Measurements from ENCODE around the gene CBX7. TPM values are rescaled to one million over a fixed set of nuclear protein-coding genes. Genes with fewer than 3 reads are reported as not detected.

Gene CBX7
- total RNA-seq, 1 donor from 2014 or later: 11.6 TPM

DNA sequence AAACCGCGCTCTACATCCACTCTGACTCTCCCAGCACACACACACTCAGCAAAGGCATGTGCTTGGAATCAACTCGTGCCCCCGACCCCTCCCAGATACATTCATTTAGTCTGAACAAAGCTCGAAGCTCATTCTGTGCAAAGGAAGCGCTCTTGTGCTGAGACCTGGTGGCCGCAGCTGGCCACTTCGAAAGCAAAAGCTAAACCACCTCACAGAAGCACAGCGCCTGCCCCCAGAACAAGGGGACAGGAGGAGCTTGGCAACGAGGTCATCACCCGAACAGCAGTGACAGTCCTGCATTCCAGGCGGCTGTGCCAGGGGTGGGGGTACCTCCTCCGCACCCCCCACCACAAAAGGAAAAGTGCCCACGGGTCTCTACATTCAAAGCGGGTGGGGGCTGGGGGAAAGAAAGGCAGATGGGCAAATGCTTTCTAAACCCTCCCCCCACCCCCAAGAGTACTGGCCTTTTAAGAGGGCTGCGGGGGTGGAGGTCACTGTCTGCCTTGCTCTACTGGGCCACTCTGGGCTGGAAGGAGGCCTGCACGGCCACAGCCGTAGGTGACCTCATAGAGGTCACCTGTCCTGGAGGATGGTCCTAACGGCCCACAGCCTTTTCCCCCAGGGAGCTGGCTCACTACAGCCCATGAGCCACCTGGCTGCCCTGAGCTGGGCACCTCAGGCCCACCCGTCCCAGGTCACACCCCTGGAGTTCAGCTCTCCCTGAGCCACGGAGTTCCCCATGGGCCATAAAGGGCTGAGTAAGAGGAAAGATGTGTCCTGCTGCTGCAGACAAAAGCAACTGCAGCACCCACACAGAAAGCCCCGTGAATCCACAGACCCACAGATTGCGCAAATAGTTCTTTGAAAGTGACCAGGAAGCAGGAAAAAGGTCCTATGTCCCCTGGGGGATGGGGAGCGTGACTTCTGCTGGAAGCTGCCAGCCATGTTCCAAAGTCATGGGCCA lies 21.3 kb downstream of the CBX7 start:
- Mint-ChIP-seq H3K27ac (no peak overlapping the region), H3K36me3 (ENCODE audit: low read depth) (no peaks in the 10 kb centered on the region)

DNA sequence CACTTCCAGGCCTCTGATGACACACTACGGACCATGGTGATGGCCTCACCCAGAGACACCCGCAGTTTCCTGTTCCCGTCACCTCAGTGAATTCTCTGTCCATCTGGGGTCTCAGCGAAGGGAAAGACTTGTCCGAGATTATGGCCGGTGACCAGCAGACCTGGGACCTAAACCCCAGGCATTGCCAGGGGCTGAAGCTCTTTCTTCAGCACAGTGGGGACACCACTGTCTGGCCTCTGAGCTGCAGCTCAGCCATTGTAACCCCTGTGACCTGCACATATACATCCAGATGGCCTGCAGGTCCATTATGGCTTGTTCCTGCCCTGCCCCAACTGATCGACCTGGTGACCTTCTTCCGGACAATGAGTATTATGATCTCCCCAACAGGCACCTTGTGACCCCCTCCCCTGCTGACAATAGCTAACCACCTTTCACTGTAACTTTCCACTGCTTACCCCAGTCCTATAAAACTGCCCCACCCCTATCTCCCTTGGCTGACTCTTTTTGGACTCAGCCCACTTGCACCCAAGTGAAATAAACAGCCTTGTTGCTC lies 22.3 kb downstream of the CBX7 start:
- Mint-ChIP-seq H3K4me3 (no peak overlapping the region), H3K27me3 (no peaks in the 10 kb centered on the region), H3K4me1 (peaks cover 2% of the 10 kb centered on the region), H3K36me3 (ENCODE audit: low read depth) (no peaks in the 10 kb centered on the region), H3K27ac (no peak overlapping the region), H3K9me3 (no peaks in the 10 kb centered on the region)
- no peak for DNase-seq
- intact Hi-C loops (cut with micrococcal nuclease): no loop called here

More for the DNA sequence above, 21.3 kb downstream of the CBX7 start:
- H3K9me3 Mint-ChIP-seq: no peaks in the 10 kb centered on the region
- intact Hi-C loops (cut with micrococcal nuclease): no loop called here
- no peak overlapping the region for H3K4me3 Mint-ChIP-seq
- no peak for DNase-seq
- peaks cover 2% of the 10 kb centered on the region for H3K4me1 Mint-ChIP-seq
- no peaks in the 10 kb centered on the region for H3K27me3 Mint-ChIP-seq

DNA sequence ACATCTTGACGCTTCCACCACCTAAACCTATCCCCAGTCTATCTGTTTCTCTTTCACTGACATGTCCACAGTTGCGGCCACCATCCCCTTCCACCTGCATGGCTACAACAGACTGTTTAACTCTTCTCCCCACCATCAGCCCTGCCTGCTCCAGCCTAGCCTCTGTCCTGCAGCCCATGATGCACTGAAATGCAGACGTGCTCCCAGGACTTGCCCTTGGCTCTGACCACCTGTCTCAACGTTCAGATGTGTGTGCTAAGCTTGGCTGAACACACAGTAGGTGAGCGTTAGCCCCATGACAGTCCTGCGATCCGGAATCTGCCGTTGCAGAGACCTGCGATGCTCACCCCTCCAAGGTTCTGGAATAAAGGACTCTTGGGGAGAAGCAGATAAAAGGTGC lies 22.7 kb downstream of the CBX7 start:
- Mint-ChIP-seq H3K27me3 (no peaks in the 10 kb centered on the region), H3K9me3 (no peaks in the 10 kb centered on the region), H3K4me3 (no peak overlapping the region), H3K27ac (no peak overlapping the region), H3K4me1 (peaks cover 2% of the 10 kb centered on the region), H3K36me3 (ENCODE audit: low read depth) (no peaks in the 10 kb centered on the region)
- no peak for DNase-seq
- intact Hi-C loops (cut with micrococcal nuclease): no loop called here

DNA sequence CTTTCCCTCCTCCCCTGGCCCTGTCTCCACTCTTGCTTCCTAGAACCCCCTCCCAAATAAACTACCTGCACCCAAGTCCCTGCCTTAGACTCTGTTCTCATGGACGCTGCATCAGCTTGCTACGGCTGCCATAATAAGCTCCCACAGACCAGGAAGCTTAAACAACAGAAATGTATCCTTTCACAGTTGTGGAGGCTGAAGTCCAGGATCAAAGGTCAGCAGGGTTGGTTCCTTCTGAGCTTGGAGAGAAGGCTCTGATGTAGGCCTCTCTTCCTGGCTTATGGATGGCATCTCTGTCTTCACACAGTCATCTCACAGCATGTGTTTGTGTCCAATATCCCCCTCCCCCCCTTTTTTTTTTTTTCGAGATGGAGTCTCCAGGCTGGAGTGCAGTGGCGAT lies 23.4 kb downstream of the CBX7 start:
- H3K4me3 Mint-ChIP-seq: no peak overlapping the region
- no peaks in the 10 kb centered on the region for H3K27me3 Mint-ChIP-seq
- no peaks in the 10 kb centered on the region for H3K36me3 Mint-ChIP-seq (ENCODE audit: low read depth)
- H3K27ac Mint-ChIP-seq: no peak overlapping the region
- DNase-seq: no peak
- H3K9me3 Mint-ChIP-seq: no peaks in the 10 kb centered on the region
- intact Hi-C loops (cut with micrococcal nuclease): no loop called here
- peaks cover 2% of the 10 kb centered on the region for H3K4me1 Mint-ChIP-seq

DNA sequence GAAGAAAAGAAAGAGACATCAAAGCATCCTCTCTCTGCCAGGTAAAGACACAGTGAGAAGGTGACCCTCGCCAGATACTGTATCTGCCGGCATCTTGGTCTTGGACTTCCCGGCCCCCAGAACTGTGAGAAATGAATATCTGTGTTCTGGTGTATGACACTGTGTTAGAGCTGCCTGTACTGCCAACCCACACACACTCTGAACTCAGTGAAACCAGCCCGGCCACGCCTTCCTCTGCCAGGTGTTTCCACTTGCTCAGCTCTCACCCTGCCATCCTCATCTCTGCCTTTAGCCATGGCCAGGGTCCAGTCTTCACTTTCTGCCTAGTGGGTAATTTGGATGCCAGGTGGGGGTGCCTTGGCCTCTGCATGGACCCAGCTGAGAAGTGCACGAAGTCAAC lies 24.0 kb downstream of the CBX7 start:
- H3K4me3 Mint-ChIP-seq: no peak overlapping the region
- H3K27ac Mint-ChIP-seq: no peak overlapping the region
- no peaks in the 10 kb centered on the region for H3K9me3 Mint-ChIP-seq
- no peaks in the 10 kb centered on the region for H3K36me3 Mint-ChIP-seq (ENCODE audit: low read depth)
- intact Hi-C loops (cut with micrococcal nuclease): no loop called here
- H3K4me1 Mint-ChIP-seq: peaks cover 2% of the 10 kb centered on the region
- no peak for DNase-seq
- no peaks in the 10 kb centered on the region for H3K27me3 Mint-ChIP-seq

DNA sequence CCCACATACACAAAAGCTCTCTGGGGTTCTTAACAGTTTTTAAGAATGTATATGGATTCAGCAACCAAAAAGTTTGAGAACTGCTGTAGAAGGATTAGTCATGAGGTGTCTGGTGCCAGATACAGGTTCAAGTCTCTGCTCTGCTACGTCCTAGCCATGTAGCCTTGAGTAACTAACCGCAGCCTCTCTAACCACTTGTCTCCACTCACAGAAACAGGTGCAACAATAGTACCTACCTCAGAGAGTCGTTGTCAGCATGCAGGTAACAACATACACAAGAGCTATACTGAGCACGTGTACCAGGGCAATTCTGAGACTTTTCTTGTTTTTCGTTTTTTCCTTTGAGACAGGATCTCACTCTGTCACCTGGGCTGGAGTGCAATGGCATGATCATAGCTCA lies 26.9 kb downstream of the CBX7 start:
- Mint-ChIP-seq H3K27ac (no peak overlapping the region), H3K27me3 (no peaks in the 10 kb centered on the region), H3K4me1 (peaks cover 6% of the 10 kb centered on the region), H3K9me3 (no peaks in the 10 kb centered on the region), H3K4me3 (no peak overlapping the region), H3K36me3 (ENCODE audit: low read depth) (no peaks in the 10 kb centered on the region)
- no peak for DNase-seq
- intact Hi-C loops (cut with micrococcal nuclease): no loop called here

DNA sequence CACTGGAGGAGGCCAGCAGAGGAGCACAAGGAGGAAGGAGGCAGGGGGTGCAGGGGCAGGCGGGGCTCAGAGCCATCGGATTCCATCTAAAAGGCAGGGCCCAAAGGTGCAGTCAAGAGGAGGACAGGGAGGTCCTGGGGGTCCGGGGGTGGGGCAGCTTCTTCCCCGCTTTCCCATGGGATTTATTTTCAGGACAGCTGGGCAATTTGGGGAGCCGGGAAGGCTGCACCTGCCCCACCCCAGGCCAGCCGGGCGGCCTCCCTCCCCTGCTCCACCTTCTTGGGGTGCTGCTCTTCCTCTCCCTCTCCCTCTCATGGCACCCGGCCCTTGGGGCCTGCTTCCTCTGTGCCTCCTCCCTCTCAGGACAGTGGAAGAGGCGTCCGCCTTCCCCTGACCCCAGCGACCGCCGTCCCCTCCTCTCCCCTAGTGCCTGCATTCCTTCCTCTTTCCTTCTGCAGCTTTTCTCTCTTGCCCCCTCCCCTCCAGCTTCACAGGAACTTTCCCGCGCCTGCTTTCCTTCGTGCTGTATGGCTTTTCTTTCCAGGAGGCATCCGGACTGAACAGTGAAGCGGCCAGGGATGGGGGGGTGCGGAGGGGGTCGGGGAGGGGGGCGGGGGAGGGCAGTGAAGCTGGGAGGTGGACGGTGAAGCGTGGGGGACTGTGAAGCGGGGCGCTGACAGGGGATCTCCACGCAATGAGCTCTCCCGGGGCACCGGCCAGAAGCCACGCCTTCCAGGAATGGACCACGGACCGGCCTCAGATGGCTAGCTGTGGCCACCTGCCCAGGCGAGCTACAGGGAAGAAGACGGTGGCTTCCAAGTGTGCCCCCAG lies 28.5 kb downstream of the CBX7 start:
- Mint-ChIP-seq H3K36me3 (ENCODE audit: low read depth) (no peaks in the 10 kb centered on the region), H3K4me1 (peaks cover 4% of the 10 kb centered on the region), H3K4me3 (no peak overlapping the region), H3K27me3 (no peaks in the 10 kb centered on the region), H3K9me3 (no peaks in the 10 kb centered on the region), H3K27ac (no peak overlapping the region)
- intact Hi-C loops (cut with micrococcal nuclease): no loop called here
- no peak for DNase-seq

DNA sequence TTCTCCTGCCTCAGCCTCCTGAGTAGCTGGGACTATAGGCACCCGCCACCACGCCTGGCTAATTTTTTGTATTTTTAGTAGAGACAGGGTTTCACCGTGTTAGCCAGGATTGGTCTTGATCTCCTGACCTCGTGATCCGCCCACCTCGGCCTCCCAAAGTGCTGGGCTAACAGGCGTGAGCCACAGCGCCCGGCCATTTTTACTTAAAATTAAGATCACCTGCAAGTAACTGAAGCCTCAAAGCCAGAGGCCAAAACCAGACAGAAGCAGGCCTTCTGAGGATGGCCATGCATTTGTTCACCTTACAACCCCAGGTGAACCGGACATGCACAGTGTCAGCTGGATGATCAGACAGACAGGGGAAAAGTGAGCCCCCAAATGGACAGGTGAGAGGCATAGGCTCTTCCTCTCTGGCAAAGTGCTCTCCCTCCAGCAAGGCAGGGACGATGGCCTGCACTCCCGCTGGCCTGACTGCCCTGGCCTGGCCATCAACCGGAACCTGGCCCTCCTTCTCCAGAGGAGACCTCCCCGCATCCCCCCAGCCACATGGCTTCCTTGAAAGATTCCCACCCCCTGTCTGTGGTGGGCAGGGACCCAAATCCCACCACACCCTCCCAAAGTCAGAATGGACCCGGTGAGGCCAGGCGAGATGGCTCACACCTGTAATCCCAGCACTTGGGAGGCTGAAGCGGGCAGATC lies 29.6 kb downstream of the CBX7 start:
- no peak overlapping the region for H3K27ac Mint-ChIP-seq
- intact Hi-C loops (cut with micrococcal nuclease): no loop called here
- H3K9me3 Mint-ChIP-seq: no peaks in the 10 kb centered on the region
- H3K36me3 Mint-ChIP-seq (ENCODE audit: low read depth): no peaks in the 10 kb centered on the region
- peaks cover 11% of the 10 kb centered on the region for H3K4me1 Mint-ChIP-seq
- no peak overlapping the region for H3K4me3 Mint-ChIP-seq
- no peak for DNase-seq
- H3K27me3 Mint-ChIP-seq: no peaks in the 10 kb centered on the region

DNA sequence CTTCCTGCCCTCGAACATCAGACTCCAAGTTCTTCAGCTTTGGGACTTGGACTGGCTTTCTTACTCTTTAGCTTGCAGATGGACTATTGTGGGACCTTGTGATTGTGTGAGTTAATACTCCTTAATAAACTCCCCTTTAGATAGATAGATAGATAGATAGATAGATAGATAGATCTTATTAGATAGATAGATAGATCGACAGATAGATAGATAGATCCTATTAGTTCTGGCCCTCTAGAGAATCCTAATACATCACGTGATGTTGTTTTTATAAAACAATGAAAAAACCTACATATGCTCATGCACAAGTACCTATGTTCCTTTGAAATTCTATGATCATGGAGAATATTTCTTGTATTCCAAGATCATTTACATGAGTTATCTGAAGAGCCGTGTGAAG lies 31.5 kb downstream of the CBX7 start:
- no peaks in the 10 kb centered on the region for H3K9me3 Mint-ChIP-seq
- no peak overlapping the region for H3K27ac Mint-ChIP-seq
- H3K4me3 Mint-ChIP-seq: no peak overlapping the region
- no peaks in the 10 kb centered on the region for H3K36me3 Mint-ChIP-seq (ENCODE audit: low read depth)
- peaks cover 27% of the 10 kb centered on the region for H3K4me1 Mint-ChIP-seq
- no peak for DNase-seq
- intact Hi-C loops (cut with micrococcal nuclease): no loop called here
- no peaks in the 10 kb centered on the region for H3K27me3 Mint-ChIP-seq

DNA sequence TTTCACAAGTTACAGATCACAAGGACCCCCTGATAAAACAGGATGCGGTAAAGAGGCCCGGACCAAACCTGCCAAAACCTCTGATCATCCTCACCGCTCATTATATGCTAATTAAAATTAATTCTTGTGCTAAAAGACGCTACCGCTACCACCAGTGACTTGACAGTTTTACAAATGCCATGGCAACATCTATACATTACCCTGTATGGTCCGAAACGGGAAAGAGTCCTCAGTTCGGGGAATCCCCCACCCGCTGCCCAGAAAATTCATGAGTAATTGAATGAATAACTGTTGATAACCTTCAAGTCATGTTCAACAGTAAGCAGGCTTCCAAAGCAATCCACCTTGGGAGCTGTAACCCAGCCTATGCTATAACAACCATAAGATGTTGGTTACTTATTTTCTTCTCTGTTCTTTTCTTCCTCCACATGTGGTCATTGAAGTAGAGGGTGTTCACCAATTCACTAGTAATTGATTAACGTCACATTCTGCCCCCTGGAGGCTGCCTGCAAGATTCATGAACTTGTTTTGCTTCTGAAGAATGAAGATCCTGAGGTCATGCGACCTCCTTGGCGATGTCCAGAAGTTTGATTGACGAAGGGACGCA lies 34.8 kb downstream of the CBX7 start:
- no peaks in the 10 kb centered on the region for H3K36me3 Mint-ChIP-seq (ENCODE audit: low read depth)
- intact Hi-C loops (cut with micrococcal nuclease): loop anchor here (1.0 to 10.0 kb wide), 6 partner anchors 18 to 413 kb away; partner anchors contain the start of genes APOBEC3C, GTPBP1 and JOSD1
- H3K27ac Mint-ChIP-seq: peak overlapping the region; percentile 85
- H3K4me1 Mint-ChIP-seq: peaks cover 41% of the 10 kb centered on the region
- H3K27me3 Mint-ChIP-seq: no peaks in the 10 kb centered on the region
- DNase-seq: peak; percentile 92
- peak overlapping the region; percentile 38 for H3K4me3 Mint-ChIP-seq
- H3K9me3 Mint-ChIP-seq: no peaks in the 10 kb centered on the region

DNA sequence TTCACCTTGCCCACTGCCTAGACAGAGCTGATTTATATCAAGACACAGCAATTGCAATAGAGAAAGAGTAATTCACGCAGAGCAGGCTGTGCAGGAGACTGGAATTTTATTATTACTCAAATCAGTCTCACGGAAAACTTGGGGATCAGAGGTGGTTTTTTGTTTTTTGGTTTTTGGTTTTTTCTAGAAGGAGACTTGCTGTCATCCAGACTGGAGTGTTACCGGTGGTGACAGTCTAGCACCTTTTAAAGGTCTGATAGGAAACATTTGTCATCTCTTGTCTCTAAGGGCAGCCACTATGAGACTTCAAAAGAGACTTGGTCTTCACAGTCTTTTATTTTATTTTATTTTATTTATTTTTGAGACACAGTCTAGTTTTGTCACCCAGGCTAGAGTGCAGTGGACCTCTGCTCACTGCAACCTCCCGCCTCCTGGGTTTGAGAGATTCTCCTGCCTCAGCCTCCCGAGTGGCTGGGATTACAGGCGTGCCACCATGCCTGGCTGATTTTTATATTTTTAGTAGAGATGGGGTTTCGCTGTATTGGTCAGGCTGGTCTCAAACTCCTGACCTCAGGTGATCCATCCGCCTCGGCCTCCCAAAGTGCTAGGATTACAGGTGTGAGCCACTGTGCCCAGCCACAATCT lies 36.4 kb downstream of the CBX7 start:
- Mint-ChIP-seq H3K27me3 (no peaks in the 10 kb centered on the region), H3K4me3 (peak overlapping the region; percentile 4), H3K27ac (peak overlapping the region; percentile 85), H3K9me3 (no peaks in the 10 kb centered on the region), H3K36me3 (ENCODE audit: low read depth) (no peaks in the 10 kb centered on the region), H3K4me1 (peaks cover 37% of the 10 kb centered on the region)
- no peak for DNase-seq
- intact Hi-C loops (cut with micrococcal nuclease): loop anchor here (2.0 to 10.0 kb wide), 4 partner anchors 49 to 411 kb away; partner anchors contain the start of genes APOBEC3C, GTPBP1 and JOSD1

DNA sequence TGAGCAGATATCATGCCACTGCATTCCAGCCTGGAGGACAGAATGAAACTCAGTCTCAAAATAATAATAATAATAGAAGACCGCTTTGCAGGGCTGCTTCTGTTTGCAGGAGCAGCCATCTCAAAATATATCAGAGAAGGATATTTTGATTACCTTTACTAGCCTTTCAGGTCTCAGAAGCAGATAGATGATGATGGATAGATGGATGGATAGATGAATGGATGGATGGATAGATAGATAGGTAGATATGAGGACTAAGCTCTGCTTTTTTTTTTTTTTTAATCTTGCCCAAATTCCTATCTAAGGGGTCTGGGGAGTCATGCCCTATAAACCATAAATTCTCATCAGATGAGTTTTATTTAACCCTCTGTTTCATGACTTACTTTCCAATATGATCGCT lies 36.9 kb downstream of the CBX7 start:
- Mint-ChIP-seq H3K27ac (peak overlapping the region; percentile 70), H3K4me1 (peaks cover 40% of the 10 kb centered on the region), H3K36me3 (ENCODE audit: low read depth) (no peaks in the 10 kb centered on the region), H3K9me3 (no peaks in the 10 kb centered on the region), H3K4me3 (peak overlapping the region; percentile 4), H3K27me3 (no peaks in the 10 kb centered on the region)
- intact Hi-C loops (cut with micrococcal nuclease): loop anchor here (10.0 kb wide), 1 partner anchor 411 kb away; the partner anchor contains the start of genes GTPBP1 and JOSD1
- DNase-seq: no peak

All from activated CD4-positive, alpha-beta T cell treated with anti-CD3 and anti-CD28 coated beads, Interleukin-2, amount 10 ng/mL, durations not matched to agents 24 days and 14 days (primary cell).